Measurements from ENCODE around the gene LAMA3.

Gene LAMA3

GRCh38 chr18:23882616-23883276 lies 193.5 kb downstream of the LAMA3 start:
- FAIRE-seq = no peak

GRCh38 chr18:23883277-23883790 lies 194.1 kb downstream of the LAMA3 start:
- FAIRE-seq = no peak

- no peak for FAIRE-seq
Measured at GRCh38 chr18:23884681-23885375, 195.6 kb downstream of the LAMA3 start.

- FAIRE-seq = no peak
Measured at GRCh38 chr18:23885750-23886149, 196.5 kb downstream of the LAMA3 start.

- FAIRE-seq = no peak
Measured at GRCh38 chr18:23887035-23887434, 197.8 kb downstream of the LAMA3 start.

- no peak for FAIRE-seq
Measured at GRCh38 chr18:23887493-23887892, 198.2 kb downstream of the LAMA3 start.

GRCh38 chr18:23888881-23889280 lies 199.6 kb downstream of the LAMA3 start:
- FAIRE-seq = no peak

- FAIRE-seq = no peak
Measured at GRCh38 chr18:23889907-23890306, 200.7 kb downstream of the LAMA3 start.

- no peak for FAIRE-seq
Measured at GRCh38 chr18:23890589-23890988, 201.3 kb downstream of the LAMA3 start.

GRCh38 chr18:23893653-23894052 lies 204.4 kb downstream of the LAMA3 start:
- FAIRE-seq = no peak

GRCh38 chr18:23894661-23895175 lies 205.5 kb downstream of the LAMA3 start:
- no peak for FAIRE-seq

GRCh38 chr18:23897291-23897690 lies 208.0 kb downstream of the LAMA3 start:
- FAIRE-seq = no peak

- FAIRE-seq = no peak
Measured at GRCh38 chr18:23897733-23898132, 208.5 kb downstream of the LAMA3 start.

- no peak for FAIRE-seq
Measured at GRCh38 chr18:23900994-23901393, 211.7 kb downstream of the LAMA3 start.

- FAIRE-seq = no peak
Measured at GRCh38 chr18:23902396-23902795, 213.1 kb downstream of the LAMA3 start.

GRCh38 chr18:23903971-23904370 lies 214.7 kb downstream of the LAMA3 start:
- no peak for FAIRE-seq

- FAIRE-seq = no peak
Measured at GRCh38 chr18:23906658-23907057, 217.4 kb downstream of the LAMA3 start.

- no peak for FAIRE-seq
Measured at GRCh38 chr18:23908827-23909226, 219.6 kb downstream of the LAMA3 start.

GRCh38 chr18:23910032-23910431 lies 220.8 kb downstream of the LAMA3 start:
- no peak for FAIRE-seq

- no peak for FAIRE-seq
Measured at GRCh38 chr18:23912356-23912755, 223.1 kb downstream of the LAMA3 start.

- FAIRE-seq = no peak
Measured at GRCh38 chr18:23916338-23916737, 227.1 kb downstream of the LAMA3 start.

- peak; percentile 79 for FAIRE-seq
Measured at GRCh38 chr18:23918395-23919032, 229.3 kb downstream of the LAMA3 start.

GRCh38 chr18:23920054-23920453 lies 230.8 kb downstream of the LAMA3 start:
- no peak for FAIRE-seq
